ENCODE data around the gene ERBB4.

GRCh38 chr2:211371465-211371864 is 1167.1 kb downstream of the ERBB4 start:
- TF ChIP-seq CTCF (IDR thresholded peaks at IDR 0.05) (no peak), POLR2AphosphoS5 (IDR thresholded peaks at IDR 0.05; ENCODE audit: low read depth, low read length) (no peak), SIN3A (IDR thresholded peaks at IDR 0.05; ENCODE audit: borderline replicate concordance, insufficient read depth, low read depth, low read length) (no peak), REST (IDR thresholded peaks at IDR 0.05; ENCODE audit: insufficient read depth in 1 of 2, low read depth in 2 of 2, low read length in 1 of 2) (no peak), TCF7L2 (IDR thresholded peaks at IDR 0.05; ENCODE audit: low read depth, low read length) (no peak)
